ENCODE data around the gene ZNF124.

The ZNF124 gene

DNA sequence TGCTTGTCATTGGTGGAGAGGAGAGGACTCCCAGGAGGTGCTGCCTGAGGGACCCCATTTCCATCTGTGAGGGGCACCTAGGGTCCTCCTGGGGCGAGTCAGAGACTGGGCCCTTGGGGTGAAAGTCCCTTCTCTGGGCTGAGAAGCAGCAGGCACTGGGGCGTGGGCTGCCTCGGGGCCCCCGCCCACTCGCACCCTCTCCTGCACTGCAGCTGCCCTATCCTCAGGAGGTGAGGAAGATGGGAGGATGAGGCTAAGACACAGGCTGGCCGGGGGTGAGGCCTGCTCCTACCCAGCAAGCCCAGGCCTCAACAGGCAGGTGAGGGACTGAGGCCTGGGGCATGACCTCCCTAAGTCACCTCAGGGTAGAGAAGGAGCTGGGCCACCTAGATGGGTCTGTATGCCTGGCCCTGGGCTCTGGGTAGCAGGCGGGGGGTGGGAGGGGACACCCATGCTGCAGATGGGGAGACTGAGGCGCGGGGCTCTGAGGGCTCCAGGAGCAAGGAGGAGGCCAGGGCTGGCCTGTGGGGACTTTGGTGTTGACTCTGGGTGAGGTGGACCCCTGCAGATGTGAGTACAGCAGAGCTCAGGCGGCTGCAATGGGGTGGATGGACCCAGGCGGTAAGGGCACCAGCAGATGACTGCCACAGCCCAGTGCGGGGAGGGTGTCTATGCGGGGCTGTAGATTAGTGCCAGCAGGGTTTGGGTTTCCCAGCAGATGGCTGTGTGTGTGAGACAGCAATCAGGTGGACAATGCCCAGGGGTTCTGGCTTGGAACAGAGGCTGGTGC is 57.3 kb downstream of the ZNF124 start:
- Histone ChIP-seq H3K4me1 (no peaks in the 10 kb centered on the region), H3K27me3 (ENCODE audit: low read depth) (no peaks in the 10 kb centered on the region), H3K36me3 (replicated peaks) (no peaks in the 10 kb centered on the region), H3K4me3 (no peak overlapping the region), H3K9me3 (0 out of 2 replicates have a peak, but pooled peaks cover 2% of the 10 kb centered on the region)
- no peak for DNase-seq (ENCODE audit: low spot score in 2 of 2)
- in situ Hi-C loops (cut with MboI; ENCODE audit: low sequenced_read_pairs) = no loop called here

DNA sequence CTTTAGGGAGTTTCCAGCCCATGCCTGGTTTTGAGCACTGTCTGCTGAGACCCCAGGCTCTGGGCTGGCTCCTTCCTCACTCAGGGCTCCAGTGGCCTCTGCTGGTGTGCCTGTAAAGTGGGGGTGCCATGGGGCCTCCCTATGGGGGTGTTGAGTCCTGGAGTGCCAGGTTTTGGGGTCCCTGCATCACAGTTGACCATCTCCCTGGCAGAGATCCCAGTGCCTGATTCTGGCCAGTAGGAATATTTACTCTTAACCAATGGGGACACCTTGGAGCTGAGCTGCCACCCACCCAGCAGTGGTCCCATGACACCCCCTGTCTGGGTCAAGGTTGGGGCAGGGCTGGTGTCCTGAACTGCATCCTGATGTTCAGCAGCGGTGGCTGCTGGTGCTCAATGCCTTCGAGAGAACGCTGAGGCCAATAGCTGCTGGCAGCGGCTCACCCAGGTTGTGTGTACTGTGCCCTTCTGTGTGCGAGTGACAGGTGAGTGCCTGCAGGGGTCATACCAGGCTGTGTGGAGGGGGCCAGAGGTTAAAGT is 58.0 kb downstream of the ZNF124 start:
- Histone ChIP-seq H3K9me3 (0 out of 2 replicates have a peak, but pooled peaks cover 2% of the 10 kb centered on the region), H3K4me1 (no peaks in the 10 kb centered on the region), H3K4me3 (no peak overlapping the region), H3K36me3 (replicated peaks) (no peaks in the 10 kb centered on the region), H3K27me3 (ENCODE audit: low read depth) (no peaks in the 10 kb centered on the region)
- in situ Hi-C loops (cut with MboI; ENCODE audit: low sequenced_read_pairs) = no loop called here
- no peak for DNase-seq (ENCODE audit: low spot score in 2 of 2)

- no peaks in the 10 kb centered on the region for H3K27me3 ChIP-seq (ENCODE audit: low read depth)
- in situ Hi-C loops (cut with MboI; ENCODE audit: low sequenced_read_pairs) = no loop called here
- no peaks in the 10 kb centered on the region for H3K4me1 ChIP-seq
- no peaks in the 10 kb centered on the region for H3K36me3 ChIP-seq (replicated peaks)
- no peak overlapping the region for H3K4me3 ChIP-seq
- 0 out of 2 replicates have a peak, but pooled peaks cover 2% of the 10 kb centered on the region for H3K9me3 ChIP-seq
- no peak for DNase-seq (ENCODE audit: low spot score in 2 of 2)
Observed at GRCh38 chr1:247113094-247113497, 58.7 kb downstream of the ZNF124 start.

DNA sequence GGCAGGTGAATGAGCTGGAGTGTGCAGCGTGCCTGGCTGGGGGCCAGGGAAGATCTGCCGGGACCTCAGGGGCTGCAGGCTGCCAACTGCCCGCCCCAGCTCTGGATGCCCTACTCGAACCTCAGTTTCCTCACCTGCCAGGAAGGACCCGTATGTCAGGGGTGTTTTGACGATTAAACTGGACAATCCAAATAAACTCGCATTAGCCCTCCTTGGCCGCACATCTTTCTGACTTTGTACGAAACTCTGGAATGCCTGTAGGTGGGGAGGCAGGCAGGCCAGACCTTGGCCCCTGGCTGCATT is 59.4 kb downstream of the ZNF124 start:
- H3K4me3 ChIP-seq = no peak overlapping the region
- H3K27me3 ChIP-seq (ENCODE audit: low read depth) = no peaks in the 10 kb centered on the region
- 0 out of 2 replicates have a peak, but pooled peaks cover 2% of the 10 kb centered on the region for H3K9me3 ChIP-seq
- no peak for DNase-seq (ENCODE audit: low spot score in 2 of 2)
- in situ Hi-C loops (cut with MboI; ENCODE audit: low sequenced_read_pairs) = no loop called here
- no peaks in the 10 kb centered on the region for H3K36me3 ChIP-seq (replicated peaks)
- no peaks in the 10 kb centered on the region for H3K4me1 ChIP-seq

GRCh38 chr1:247111700-247112478 is 59.9 kb downstream of the ZNF124 start:
- Histone ChIP-seq H3K4me1 (no peaks in the 10 kb centered on the region), H3K36me3 (replicated peaks) (no peaks in the 10 kb centered on the region), H3K4me3 (no peak overlapping the region), H3K27me3 (ENCODE audit: low read depth) (no peaks in the 10 kb centered on the region), H3K9me3 (0 out of 2 replicates have a peak, but pooled peaks cover 2% of the 10 kb centered on the region)
- in situ Hi-C loops (cut with MboI; ENCODE audit: low sequenced_read_pairs) = no loop called here
- DNase-seq (ENCODE audit: low spot score in 2 of 2) = no peak

DNA sequence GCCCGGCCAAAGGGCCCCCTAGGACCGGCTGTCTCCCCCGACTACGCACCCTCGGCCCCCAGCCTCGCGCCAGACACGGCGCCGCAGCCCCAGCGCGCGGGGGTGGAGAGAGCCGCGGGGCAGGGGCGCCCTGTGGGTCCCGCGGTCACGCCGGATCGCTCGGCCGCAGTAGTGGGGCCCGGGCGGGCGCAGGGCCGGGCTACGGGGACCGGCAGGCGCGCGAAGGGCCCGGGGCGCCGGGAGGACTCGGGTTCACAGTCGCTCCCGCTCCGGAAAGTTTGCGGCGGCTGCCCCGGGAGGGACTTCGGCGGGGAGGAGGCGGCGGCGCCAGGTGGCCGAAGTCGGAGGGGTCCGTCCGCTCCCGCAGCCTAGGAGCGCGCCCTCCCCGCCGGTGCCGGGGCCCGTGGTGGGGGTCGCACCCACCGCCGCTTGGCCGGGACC is 60.5 kb downstream of the ZNF124 start:
- no peak for DNase-seq (ENCODE audit: low spot score in 2 of 2)
- in situ Hi-C loops (cut with MboI; ENCODE audit: low sequenced_read_pairs) = no loop called here
- H3K36me3 ChIP-seq (replicated peaks) = no peaks in the 10 kb centered on the region
- no peaks in the 10 kb centered on the region for H3K4me1 ChIP-seq
- no peak overlapping the region for H3K4me3 ChIP-seq
- H3K9me3 ChIP-seq = 0 out of 2 replicates have a peak, but pooled peaks cover 2% of the 10 kb centered on the region
- H3K27me3 ChIP-seq (ENCODE audit: low read depth) = no peaks in the 10 kb centered on the region

- H3K27me3 ChIP-seq (ENCODE audit: low read depth) = no peaks in the 10 kb centered on the region
- H3K9me3 ChIP-seq = 0 out of 2 replicates have a peak, but pooled peaks cover 2% of the 10 kb centered on the region
- H3K4me3 ChIP-seq = no peak overlapping the region
- no peaks in the 10 kb centered on the region for H3K4me1 ChIP-seq
- DNase-seq (ENCODE audit: low spot score in 2 of 2) = no peak
- in situ Hi-C loops (cut with MboI; ENCODE audit: low sequenced_read_pairs) = no loop called here
- H3K36me3 ChIP-seq (replicated peaks) = no peaks in the 10 kb centered on the region
Observed at GRCh38 chr1:247110627-247111258, 61.1 kb downstream of the ZNF124 start.

DNA sequence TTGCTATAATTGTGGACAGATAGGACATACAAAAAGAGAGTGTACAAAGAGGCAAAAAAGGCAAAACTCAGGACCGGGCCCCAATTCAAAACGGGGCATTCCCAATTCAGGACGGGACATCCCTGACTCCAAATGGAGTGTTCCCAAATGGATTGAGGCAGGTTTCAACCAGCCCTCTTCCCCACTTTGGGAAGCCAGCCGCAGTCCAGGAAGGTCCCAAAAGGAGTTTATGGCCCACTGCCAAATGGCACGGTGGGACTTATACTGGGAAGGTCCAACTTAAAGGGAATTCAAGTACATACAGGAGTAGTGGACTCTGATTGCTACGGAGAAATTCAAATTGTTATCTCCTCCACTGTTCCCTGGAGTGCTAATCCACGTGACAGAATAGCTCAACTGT is 64.1 kb downstream of the ZNF124 start:
- Histone ChIP-seq H3K9me3 (peaks cover 12% of the 10 kb centered on the region), H3K36me3 (replicated peaks) (no peaks in the 10 kb centered on the region), H3K27me3 (ENCODE audit: low read depth) (no peaks in the 10 kb centered on the region), H3K4me1 (peaks cover 4% of the 10 kb centered on the region; the same call in 1 of the 2 replicates), H3K4me3 (no peak overlapping the region)
- no peak for DNase-seq (ENCODE audit: low spot score in 2 of 2)
- in situ Hi-C loops (cut with MboI; ENCODE audit: low sequenced_read_pairs) = no loop called here

GRCh38 chr1:247105966-247106365 is 65.9 kb downstream of the ZNF124 start:
- in situ Hi-C loops (cut with MboI; ENCODE audit: low sequenced_read_pairs) = no loop called here
- Histone ChIP-seq H3K4me3 (no peak overlapping the region), H3K4me1 (peaks cover 4% of the 10 kb centered on the region; the same call in 1 of the 2 replicates), H3K36me3 (replicated peaks) (peaks cover 14% of the 10 kb centered on the region), H3K9me3 (peaks cover 21% of the 10 kb centered on the region), H3K27me3 (ENCODE audit: low read depth) (no peaks in the 10 kb centered on the region)
- no peak for DNase-seq (ENCODE audit: low spot score in 2 of 2)
